Measurements from ENCODE around the gene COL1A1. TPM values are rescaled to one million over a fixed set of nuclear protein-coding genes. Genes with fewer than 3 reads are reported as not detected.

Gene COL1A1
- total RNA-seq, 2 experiments from 2014 or later: 0.18 to 0.26 TPM

GRCh38 chr17:50172130-50172529, 29.3 kb downstream of the COL1A1 start:
- ATAC-seq (no peak), DNase-seq (no peak)
- Mint-ChIP-seq H3K27me3 (ENCODE audit: low read depth) (no peaks in the 10 kb centered on the region), H3K4me1 (ENCODE audit: low read depth) (peaks cover 17% of the 10 kb centered on the region), H3K36me3 (ENCODE audit: low read depth) (no peaks in the 10 kb centered on the region), H3K9me3 (ENCODE audit: insufficient read depth) (no peaks in the 10 kb centered on the region), H3K27ac (no peak overlapping the region), H3K4me3 (no peak overlapping the region)
- CTCF ChIA-PET: interaction anchor here (0.9 to 3.9 kb wide), 5 partner anchors 12 to 78 kb away, joined by 3 to 75 read pairs (median 3); partner anchors contain the start of gene COL1A1
- POLR2A ChIA-PET: interaction anchor here (1.0 kb wide), 1 partner anchor 24 kb away, joined by 3 read pairs; no protein-coding TSS in a partner anchor

GRCh38 chr17:50171371-50172071, 29.9 kb downstream of the COL1A1 start:
- H3K36me3 Mint-ChIP-seq (ENCODE audit: low read depth): no peaks in the 10 kb centered on the region
- peaks cover 17% of the 10 kb centered on the region for H3K4me1 Mint-ChIP-seq (ENCODE audit: low read depth)
- ChIA-PET POLR2A (interaction anchor here (1.0 kb wide), 1 partner anchor 25 kb away, joined by 3 read pairs; no protein-coding TSS in a partner anchor), CTCF (interaction anchor here (2.7 to 3.9 kb wide), 3 partner anchors 10 to 29 kb away, joined by 22 to 75 read pairs (median 37); partner anchors contain the start of gene COL1A1)
- ATAC-seq (no peak), DNase-seq (no peak)
- no peaks in the 10 kb centered on the region for H3K9me3 Mint-ChIP-seq (ENCODE audit: insufficient read depth)
- H3K27ac Mint-ChIP-seq: no peak overlapping the region
- no peaks in the 10 kb centered on the region for H3K27me3 Mint-ChIP-seq (ENCODE audit: low read depth)
- H3K4me3 Mint-ChIP-seq: no peak overlapping the region

- POLR2A ChIA-PET: no interaction called here
- H3K4me3 Mint-ChIP-seq: no peak overlapping the region
Observed at GRCh38 chr17:50170662-50171370, 30.6 kb downstream of the COL1A1 start.

GRCh38 chr17:50169881-50170459, 31.5 kb downstream of the COL1A1 start:
- DNase-seq: no peak
- ATAC-seq: no peak
- Mint-ChIP-seq H3K36me3 (ENCODE audit: low read depth) (no peaks in the 10 kb centered on the region), H3K9me3 (ENCODE audit: insufficient read depth) (no peaks in the 10 kb centered on the region), H3K4me3 (no peak overlapping the region), H3K4me1 (ENCODE audit: low read depth) (peaks cover 17% of the 10 kb centered on the region), H3K27ac (no peak overlapping the region), H3K27me3 (ENCODE audit: low read depth) (no peaks in the 10 kb centered on the region)
- POLR2A ChIA-PET: interaction anchor here (0.9 to 1.7 kb wide), 4 partner anchors 20 to 75 kb away, joined by 3 to 5 read pairs (median 4); partner anchors contain the start of genes PDK2 and PPP1R9B
- CTCF ChIA-PET: interaction anchor here (0.6 to 3.9 kb wide), 53 partner anchors 8 to 376 kb away, joined by 3 to 75 read pairs (median 4); partner anchors contain the start of genes COL1A1, LRRC59, PPP1R9B and TMEM92

More at GRCh38 chr17:50170662-50171370, 30.6 kb downstream of the COL1A1 start:
- no peaks in the 10 kb centered on the region for H3K36me3 Mint-ChIP-seq (ENCODE audit: low read depth)
- ATAC-seq (peak; percentile 48), DNase-seq (peak; percentile 49)
- H3K9me3 Mint-ChIP-seq (ENCODE audit: insufficient read depth): no peaks in the 10 kb centered on the region
- H3K27ac Mint-ChIP-seq: no peak overlapping the region
- peaks cover 17% of the 10 kb centered on the region for H3K4me1 Mint-ChIP-seq (ENCODE audit: low read depth)
- CTCF ChIA-PET: interaction anchor here (1.5 to 3.9 kb wide), 7 partner anchors 10 to 126 kb away, joined by 6 to 75 read pairs (median 22); partner anchors contain the start of gene COL1A1
- no peaks in the 10 kb centered on the region for H3K27me3 Mint-ChIP-seq (ENCODE audit: low read depth)

GRCh38 chr17:50169121-50169764, 32.2 kb downstream of the COL1A1 start:
- POLR2A ChIA-PET: interaction anchor here (0.5 to 1.7 kb wide), 5 partner anchors 19 to 204 kb away, joined by 3 to 5 read pairs (median 3); partner anchors contain the start of genes EME1, MRPL27, PDK2 and PPP1R9B
- H3K4me3 Mint-ChIP-seq: peak overlapping the region; percentile 7
- H3K9me3 Mint-ChIP-seq (ENCODE audit: insufficient read depth): no peaks in the 10 kb centered on the region
- peaks cover 17% of the 10 kb centered on the region for H3K4me1 Mint-ChIP-seq (ENCODE audit: low read depth)
- H3K36me3 Mint-ChIP-seq (ENCODE audit: low read depth): no peaks in the 10 kb centered on the region
- CTCF ChIA-PET: interaction anchor here (0.6 to 3.9 kb wide), 53 partner anchors 8 to 377 kb away, joined by 3 to 75 read pairs (median 4); partner anchors contain the start of genes COL1A1, LRRC59, PPP1R9B and TMEM92
- DNase-seq (peak; percentile 66), ATAC-seq (peak; percentile 69)
- no peaks in the 10 kb centered on the region for H3K27me3 Mint-ChIP-seq (ENCODE audit: low read depth)
- peak overlapping the region; percentile 53 for H3K27ac Mint-ChIP-seq

- ATAC-seq (no peak), DNase-seq (no peak)
- Mint-ChIP-seq H3K4me3 (no peak overlapping the region), H3K4me1 (ENCODE audit: low read depth) (peaks cover 20% of the 10 kb centered on the region), H3K36me3 (ENCODE audit: low read depth) (no peaks in the 10 kb centered on the region), H3K27ac (no peak overlapping the region), H3K9me3 (ENCODE audit: insufficient read depth) (no peaks in the 10 kb centered on the region), H3K27me3 (ENCODE audit: low read depth) (no peaks in the 10 kb centered on the region)
- POLR2A ChIA-PET: interaction anchor here (1.7 kb wide), 1 partner anchor 29 kb away, joined by 5 read pairs; no protein-coding TSS in a partner anchor
- CTCF ChIA-PET: interaction anchor here (0.7 to 1.3 kb wide), 4 partner anchors 28 to 99 kb away, joined by 3 to 6 read pairs (median 3); no protein-coding TSS in a partner anchor
Observed at GRCh38 chr17:50168319-50168718, 33.1 kb downstream of the COL1A1 start.

GRCh38 chr17:50167371-50167770, 34.1 kb downstream of the COL1A1 start:
- ATAC-seq: no peak
- Mint-ChIP-seq H3K4me3 (no peak overlapping the region), H3K9me3 (ENCODE audit: insufficient read depth) (no peaks in the 10 kb centered on the region), H3K27ac (no peak overlapping the region), H3K4me1 (ENCODE audit: low read depth) (peaks cover 24% of the 10 kb centered on the region), H3K36me3 (ENCODE audit: low read depth) (no peaks in the 10 kb centered on the region), H3K27me3 (ENCODE audit: low read depth) (no peaks in the 10 kb centered on the region)
- ChIA-PET POLR2A (no interaction called here), CTCF (interaction anchor here (0.8 to 1.3 kb wide), 3 partner anchors 29 to 228 kb away, joined by 3 to 6 read pairs (median 4); no protein-coding TSS in a partner anchor)
- no peak for DNase-seq

GRCh38 chr17:50166518-50167181, 34.8 kb downstream of the COL1A1 start:
- DNase-seq: no peak
- Mint-ChIP-seq H3K27me3 (ENCODE audit: low read depth) (no peaks in the 10 kb centered on the region), H3K9me3 (ENCODE audit: insufficient read depth) (no peaks in the 10 kb centered on the region), H3K4me3 (no peak overlapping the region), H3K4me1 (ENCODE audit: low read depth) (peaks cover 32% of the 10 kb centered on the region), H3K27ac (no peak overlapping the region), H3K36me3 (ENCODE audit: low read depth) (no peaks in the 10 kb centered on the region)
- ChIA-PET POLR2A (interaction anchor here (0.6 kb wide), 1 partner anchor 48 kb away, joined by 3 read pairs; no protein-coding TSS in a partner anchor), CTCF (interaction anchor here (0.8 to 1.8 kb wide), 2 partner anchors 14 to 229 kb away, joined by 4 to 6 read pairs; no protein-coding TSS in a partner anchor)
- ATAC-seq: no peak

GRCh38 chr17:50165867-50166517, 35.4 kb downstream of the COL1A1 start, which contains the start of gene SGCA:
TSS of gene SGCA (plus strand) at chr17:50166005. CDS start at chr17:50166041, 36 bp downstream.
- ATAC-seq: no peak
- Mint-ChIP-seq H3K36me3 (ENCODE audit: low read depth) (no peaks in the 10 kb centered on the region), H3K9me3 (ENCODE audit: insufficient read depth) (no peaks in the 10 kb centered on the region), H3K4me3 (no peak within 1 kb of the TSS), H3K4me1 (ENCODE audit: low read depth) (peaks cover 34% of the 10 kb centered on the region), H3K27ac (peak within 1 kb of the TSS; percentile 27), H3K27me3 (ENCODE audit: low read depth) (no peaks in the 10 kb centered on the region)
- DNase-seq: no peak
- ChIA-PET CTCF (interaction anchor here (0.7 to 1.8 kb wide), 4 partner anchors 14 to 36 kb away, joined by 3 to 6 read pairs (median 4); partner anchors contain the start of gene COL1A1), POLR2A (interaction anchor here (0.6 kb wide), 1 partner anchor 48 kb away, joined by 3 read pairs; no protein-coding TSS in a partner anchor)

GRCh38 chr17:50165466-50165865, 36.0 kb downstream of the COL1A1 start:
- H3K27me3 Mint-ChIP-seq (ENCODE audit: low read depth): no peaks in the 10 kb centered on the region
- no peak for DNase-seq
- no peaks in the 10 kb centered on the region for H3K9me3 Mint-ChIP-seq (ENCODE audit: insufficient read depth)
- H3K4me1 Mint-ChIP-seq (ENCODE audit: low read depth): peaks cover 37% of the 10 kb centered on the region
- ATAC-seq: no peak
- ChIA-PET POLR2A (no interaction called here), CTCF (interaction anchor here (0.6 to 1.8 kb wide), 5 partner anchors 13 to 36 kb away, joined by 3 to 6 read pairs (median 3); partner anchors contain the start of gene COL1A1)
- H3K27ac Mint-ChIP-seq: peak overlapping the region; percentile 27
- no peak overlapping the region for H3K4me3 Mint-ChIP-seq
- H3K36me3 Mint-ChIP-seq (ENCODE audit: low read depth): no peaks in the 10 kb centered on the region

All from activated CD8-positive, alpha-beta T cell treated with anti-CD3 and anti-CD28 coated beads, Interleukin-2, amount 10 ng/mL, durations not matched to agents 7 days and 5 days (primary cell).